Testis (tissue), 3 donors: ENCODE data around the gene FCN2. TPM values are rescaled to one million over a fixed set of nuclear protein-coding genes. Genes with fewer than 3 reads are reported as not detected.

Source experiments
- DNase-seq: peaks from one replicate; pipeline ENCODE4 v3.0.0-alpha.2; 2019
- H3K27ac ChIP-seq, 2 donors: fragments of 200-600 bp; sonication (generic); one replicate each; pipeline ENCODE4 v1.5.1; 2019
- H3K27me3 ChIP-seq: fragments of 200-600 bp; sonication (generic); one replicate; pipeline ENCODE4 v1.5.1; 2019
- H3K36me3 ChIP-seq: fragments of 200-600 bp; sonication (generic); one replicate; pipeline ENCODE4 v1.5.1; 2017; ENCODE audit warnings: low read depth; ENCODE audit errors: missing control alignments
- H3K4me1 ChIP-seq: fragments of 200-600 bp; sonication (generic); one replicate; pipeline ENCODE4 v1.5.1; 2019
- H3K4me3 ChIP-seq, 2 donors: fragments of 200-600 bp; sonication (generic); one replicate each; pipeline ENCODE4 v1.5.1; 2017 to 2019
- H3K9me3 ChIP-seq: fragments of 200-600 bp; sonication (generic); one replicate; pipeline ENCODE4 v1.5.1; 2017
- CTCF ChIP-seq, 3 experiments: fragments of 450-650 bp in 2 of 3; fragments of 200-600 bp in 1 of 3; sonication (generic) in 1 of 3; IDR thresholded peaks; one replicate each; pipeline ENCODE4 v1.5.1; 2016 to 2019; ENCODE audit warnings: antibody characterized with exemption in 3 of 3, mild to moderate bottlenecking in 2 of 3, moderate library complexity in 1 of 3
- POLR2A ChIP-seq: fragments of 450-650 bp; IDR thresholded peaks from one replicate; pipeline ENCODE4 v1.6.1; 2017; ENCODE audit warnings: antibody characterized with exemption, mild to moderate bottlenecking, moderate library complexity
- WGBS, 2 donors: methylation state at CpG; one replicate each; pipeline ENCODE4 v1.1.5; 2018; 5-methylcytosine and 5-hydroxymethylcytosine counted together
- intact Hi-C: fragments of 100-400 bp; cut with DNase I; formaldehyde crosslinking; loops from one replicate; pipeline ENCODE4 v1.15.1; 2023; ENCODE audit warnings: low total_unique reads
- polyA plus RNA-seq: library from polyadenylated mRNA; stranded (reverse); fragments of 350-450 nt; fragmentation: Illumina TruSeq; extraction: RNeasy Lipid Tissue Mini Kit (QIAGEN cat#74804); gene quantifications from one replicate; pipeline ENCODE4 v1.2.3, GENCODE V29; 2014; ENCODE audit warnings: low read depth, low replicate concordance; ENCODE audit not compliant: insufficient read depth
- total RNA-seq, 2 donors: library from RNA; depleted of rRNA; stranded (reverse); fragments of >200 nt; gene quantifications; one replicate each; pipeline ENCODE4 v1.2.3, GENCODE V29; 2016

The FCN2 gene
- total and polyA plus RNA-seq, 3 donors from 2014 or later = 0.43 TPM; not detected in 2

GRCh38 chr9:134883040-134883782 lies 2.6 kb downstream of the FCN2 start:
- Histone ChIP-seq H3K4me1 (peaks cover 14% of the 10 kb centered on the region), H3K36me3 (no peaks in the 10 kb centered on the region), H3K9me3 (no peaks in the 10 kb centered on the region), H3K4me3 (no peak overlapping the region), H3K27me3 (no peaks in the 10 kb centered on the region), H3K27ac (no peak overlapping the region)
- WGBS, 2 donors = 87 to 96% methylated on average over 9 to 18 of the region's 18 CpGs
- intact Hi-C loops = no loop called here
- no peak for TF ChIP-seq CTCF (IDR thresholded peaks at IDR 0.05)
- DNase-seq = no peak

- TF ChIP-seq POLR2A (no peak), CTCF (IDR thresholded peaks at IDR 0.05) (no peak)
- H3K4me1 ChIP-seq = peaks cover 14% of the 10 kb centered on the region
- no peaks in the 10 kb centered on the region for H3K9me3 ChIP-seq
- H3K36me3 ChIP-seq = no peaks in the 10 kb centered on the region
- H3K27me3 ChIP-seq = no peaks in the 10 kb centered on the region
- WGBS, 2 donors = 73 to 82% methylated on average over 6 to 8 of the region's 8 CpGs
- H3K4me3 ChIP-seq = no peak overlapping the region
- intact Hi-C loops = no loop called here
- H3K27ac ChIP-seq = no peak overlapping the region
- no peak for DNase-seq
Observed at GRCh38 chr9:134884492-134884891, 3.9 kb downstream of the FCN2 start.

GRCh38 chr9:134885001-134885678 lies 4.5 kb downstream of the FCN2 start:
- intact Hi-C loops = no loop called here
- Histone ChIP-seq H3K4me1 (peaks cover 11% of the 10 kb centered on the region), H3K27ac (no peak overlapping the region), H3K9me3 (no peaks in the 10 kb centered on the region), H3K27me3 (no peaks in the 10 kb centered on the region), H3K36me3 (no peaks in the 10 kb centered on the region), H3K4me3 (no peak overlapping the region)
- WGBS, 2 donors = 95 to 98% methylated on average over 17 to 22 of the region's 22 CpGs
- DNase-seq = no peak
- TF ChIP-seq POLR2A (no peak), CTCF (IDR thresholded peaks at IDR 0.05) (no peak)

GRCh38 chr9:134885679-134886412 lies 5.2 kb downstream of the FCN2 start:
- Histone ChIP-seq H3K4me1 (peaks cover 7% of the 10 kb centered on the region), H3K4me3 (no peak overlapping the region), H3K27ac (no peak overlapping the region), H3K27me3 (no peaks in the 10 kb centered on the region), H3K9me3 (no peaks in the 10 kb centered on the region), H3K36me3 (no peaks in the 10 kb centered on the region)
- 94 to 100% methylated on average over 1 to 24 of the region's 24 CpGs for WGBS, 2 donors
- no peak for TF ChIP-seq CTCF (IDR thresholded peaks at IDR 0.05)
- TF ChIP-seq POLR2A = no peak
- intact Hi-C loops = no loop called here
- no peak for DNase-seq
